ENCODE data around the gene RIMS1.

GRCh38 chr6:71983131-71983530 is 96.8 kb downstream of the RIMS1 start:
- no peak for TF ChIP-seq CTCF (IDR thresholded peaks at IDR 0.05)
- TF ChIP-seq POLR2A (IDR thresholded peaks at IDR 0.05): no peak

All from esophagus squamous epithelium (tissue), 4 donors.